ENCODE data around the gene PRAC1.
A peak's percentile ranks its signal among the peaks of the same experiment; 100 is the strongest.

PRAC1 gene

DNA sequence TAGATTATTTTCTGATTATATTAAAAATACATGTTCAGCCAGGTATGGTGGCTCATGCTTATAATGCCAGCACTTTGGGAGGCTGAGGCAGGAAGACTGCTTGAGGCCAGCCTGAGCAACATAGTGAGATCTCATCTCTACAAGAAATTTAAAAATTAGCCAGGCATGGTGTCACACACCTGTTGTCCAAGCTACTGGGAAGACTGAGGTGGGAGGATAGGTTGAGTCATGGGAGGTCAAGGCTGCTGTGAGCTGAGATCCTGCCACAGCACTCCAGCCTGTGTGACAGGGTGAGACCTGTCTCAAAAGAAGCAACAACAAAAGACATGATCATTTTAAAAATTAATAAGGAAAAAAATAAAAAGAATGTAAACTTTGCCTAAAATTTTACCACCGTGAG lies 40.7 kb downstream of the PRAC1 start:
- TF ChIP-seq, protein P1, sequence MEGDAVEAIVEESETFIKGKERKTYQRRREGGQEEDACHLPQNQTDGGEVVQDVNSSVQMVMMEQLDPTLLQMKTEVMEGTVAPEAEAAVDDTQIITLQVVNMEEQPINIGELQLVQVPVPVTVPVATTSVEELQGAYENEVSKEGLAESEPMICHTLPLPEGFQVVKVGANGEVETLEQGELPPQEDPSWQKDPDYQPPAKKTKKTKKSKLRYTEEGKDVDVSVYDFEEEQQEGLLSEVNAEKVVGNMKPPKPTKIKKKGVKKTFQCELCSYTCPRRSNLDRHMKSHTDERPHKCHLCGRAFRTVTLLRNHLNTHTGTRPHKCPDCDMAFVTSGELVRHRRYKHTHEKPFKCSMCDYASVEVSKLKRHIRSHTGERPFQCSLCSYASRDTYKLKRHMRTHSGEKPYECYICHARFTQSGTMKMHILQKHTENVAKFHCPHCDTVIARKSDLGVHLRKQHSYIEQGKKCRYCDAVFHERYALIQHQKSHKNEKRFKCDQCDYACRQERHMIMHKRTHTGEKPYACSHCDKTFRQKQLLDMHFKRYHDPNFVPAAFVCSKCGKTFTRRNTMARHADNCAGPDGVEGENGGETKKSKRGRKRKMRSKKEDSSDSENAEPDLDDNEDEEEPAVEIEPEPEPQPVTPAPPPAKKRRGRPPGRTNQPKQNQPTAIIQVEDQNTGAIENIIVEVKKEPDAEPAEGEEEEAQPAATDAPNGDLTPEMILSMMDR (IDR thresholded peaks at IDR 0.05; ENCODE audit: insufficient read depth, low read length, poor library complexity, severe bottlenecking): no peak
- H3K36me3 ChIP-seq (ENCODE audit: control insufficient read depth, insufficient read depth, low read length): no peaks in the 10 kb centered on the region
- no peak for DNase-seq (ENCODE audit: extremely low read depth, insufficient read length)
- H3K4me3 ChIP-seq (replicated peaks; ENCODE audit: low read depth, low read length): no peak overlapping the region
- H3K27me3 ChIP-seq (replicated peaks; ENCODE audit: control insufficient read depth, insufficient read depth, low read length): no peaks in the 10 kb centered on the region; the same call in 1 of the 2 replicates

DNA sequence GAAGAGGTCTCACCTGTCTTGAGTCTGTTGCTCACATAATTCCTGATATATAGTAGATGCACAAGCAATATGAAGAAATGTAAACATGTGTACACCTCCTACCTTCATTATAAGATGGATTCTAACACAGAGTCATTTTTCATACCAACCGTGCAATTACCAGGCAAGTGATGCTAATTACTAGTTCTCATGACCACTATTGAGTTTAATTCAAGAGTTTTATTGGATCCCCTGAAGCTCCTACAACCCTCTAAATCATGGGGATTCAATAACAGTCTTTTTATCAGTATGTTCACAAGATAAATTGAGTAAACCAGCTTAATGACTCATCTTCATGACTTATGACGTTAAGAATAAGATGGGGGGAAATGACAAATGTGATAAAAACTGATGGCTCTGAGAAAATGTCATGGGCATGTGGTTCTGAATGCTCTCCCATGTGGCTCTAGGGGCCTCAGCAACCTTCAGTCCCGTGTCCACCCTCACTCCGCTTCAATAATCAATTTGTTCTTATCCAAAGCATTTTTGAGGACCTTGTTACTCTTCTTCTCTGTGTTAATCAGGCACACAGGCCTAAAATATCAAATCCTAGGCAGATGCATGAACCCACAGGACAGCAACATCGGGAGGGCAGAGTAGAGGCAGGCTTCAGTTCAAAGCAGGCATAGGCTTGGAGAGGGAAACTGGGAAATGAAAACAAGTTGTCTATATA lies 42.8 kb downstream of the PRAC1 start:
- DNase-seq (ENCODE audit: extremely low read depth, insufficient read length): no peak
- peak overlapping the region; percentile 43 for H3K4me3 ChIP-seq (replicated peaks; ENCODE audit: low read depth, low read length)
- H3K27me3 ChIP-seq (replicated peaks; ENCODE audit: control insufficient read depth, insufficient read depth, low read length): no peaks in the 10 kb centered on the region; the same call in 1 of the 2 replicates
- TF ChIP-seq, protein P1 (IDR thresholded peaks at IDR 0.05; ENCODE audit: insufficient read depth, low read length, poor library complexity, severe bottlenecking): no peak
- H3K36me3 ChIP-seq (ENCODE audit: control insufficient read depth, insufficient read depth, low read length): no peaks in the 10 kb centered on the region

DNA sequence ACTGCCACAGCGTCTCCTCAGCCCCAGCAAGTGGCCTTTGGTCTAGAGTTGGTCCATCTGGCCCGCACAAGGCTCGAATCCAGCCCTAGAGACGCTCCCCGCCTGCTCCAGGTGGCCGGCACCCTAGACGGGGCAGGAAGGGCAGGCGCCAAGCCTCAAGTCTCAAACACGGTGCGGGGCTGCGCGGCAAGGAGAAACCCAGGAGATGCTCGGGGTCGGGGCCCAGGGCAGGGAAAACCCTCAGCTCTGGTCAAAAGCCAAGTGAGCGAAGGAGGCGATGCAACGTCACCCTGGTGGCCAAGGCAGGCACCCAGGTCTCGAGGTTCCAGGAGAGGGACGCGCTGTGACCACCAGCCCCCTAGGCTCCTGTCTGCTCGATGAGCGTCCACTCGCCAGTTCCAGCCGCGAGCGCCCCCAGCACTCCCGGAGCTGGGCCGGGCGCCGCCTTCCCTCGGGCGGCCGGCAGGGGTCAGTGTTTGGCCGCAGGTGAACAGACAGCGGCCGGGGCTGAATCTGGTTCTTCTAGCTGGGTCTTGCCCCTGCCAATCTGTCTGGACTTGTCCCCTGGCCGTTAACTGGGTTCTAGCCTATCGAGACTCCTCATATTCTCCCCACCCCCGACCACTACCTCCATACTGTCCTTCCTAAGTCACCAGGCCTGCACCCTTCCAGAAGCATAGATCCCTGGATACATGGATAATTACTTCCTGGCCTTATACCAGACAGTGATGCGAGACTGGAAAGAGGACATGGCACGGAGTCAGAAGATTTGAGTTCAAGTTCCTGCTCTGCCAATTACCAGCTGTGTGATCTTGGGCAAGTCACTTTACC lies 44.0 kb downstream of the PRAC1 start:
- H3K27me3 ChIP-seq (replicated peaks; ENCODE audit: control insufficient read depth, insufficient read depth, low read length): no peaks in the 10 kb centered on the region; the same call in 1 of the 2 replicates
- no peaks in the 10 kb centered on the region for H3K36me3 ChIP-seq (ENCODE audit: control insufficient read depth, insufficient read depth, low read length)

DNA sequence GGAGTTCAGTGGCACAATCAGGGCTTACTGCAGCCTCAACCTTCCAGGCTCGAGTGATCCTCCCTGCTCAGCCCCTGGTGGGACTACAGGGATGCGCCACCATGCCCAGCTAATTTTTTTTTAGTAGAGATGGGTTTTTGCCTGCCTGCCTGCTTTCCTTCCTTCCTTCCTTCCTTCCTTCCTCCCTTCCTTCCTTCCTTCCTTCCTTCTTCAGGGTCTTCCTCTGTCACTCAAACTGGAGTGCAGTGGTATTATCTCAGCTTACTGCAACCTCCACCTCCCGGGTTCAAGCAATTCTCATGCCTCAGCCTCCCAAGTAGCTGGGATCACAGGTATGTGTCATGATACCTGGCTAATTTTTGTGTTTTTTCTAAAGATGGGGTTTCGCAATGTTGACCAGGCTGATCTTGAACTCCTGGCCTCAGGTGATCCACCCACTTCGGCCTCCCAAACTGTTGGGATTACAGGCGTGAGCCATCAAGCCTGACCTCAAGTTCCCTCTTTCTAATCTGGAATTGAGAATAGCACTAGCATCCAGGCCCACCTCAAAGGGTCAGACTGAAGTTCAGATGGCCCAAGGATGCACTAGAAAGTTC lies 45.3 kb downstream of the PRAC1 start:
- TF ChIP-seq, protein P1 (IDR thresholded peaks at IDR 0.05; ENCODE audit: insufficient read depth, low read length, poor library complexity, severe bottlenecking): no peak
- no peak for DNase-seq (ENCODE audit: extremely low read depth, insufficient read length)
- H3K36me3 ChIP-seq (ENCODE audit: control insufficient read depth, insufficient read depth, low read length): no peaks in the 10 kb centered on the region
- no peak overlapping the region for H3K4me3 ChIP-seq (replicated peaks; ENCODE audit: low read depth, low read length)
- no peaks in the 10 kb centered on the region; the same call in 1 of the 2 replicates for H3K27me3 ChIP-seq (replicated peaks; ENCODE audit: control insufficient read depth, insufficient read depth, low read length)

More for the DNA sequence above, 44.0 kb downstream of the PRAC1 start:
- TF ChIP-seq, protein P1 (IDR thresholded peaks at IDR 0.05; ENCODE audit: insufficient read depth, low read length, poor library complexity, severe bottlenecking): peak; percentile 99
- peak overlapping the region; percentile 43 for H3K4me3 ChIP-seq (replicated peaks; ENCODE audit: low read depth, low read length)
- peak; percentile 74 for DNase-seq (ENCODE audit: extremely low read depth, insufficient read length)

DNA sequence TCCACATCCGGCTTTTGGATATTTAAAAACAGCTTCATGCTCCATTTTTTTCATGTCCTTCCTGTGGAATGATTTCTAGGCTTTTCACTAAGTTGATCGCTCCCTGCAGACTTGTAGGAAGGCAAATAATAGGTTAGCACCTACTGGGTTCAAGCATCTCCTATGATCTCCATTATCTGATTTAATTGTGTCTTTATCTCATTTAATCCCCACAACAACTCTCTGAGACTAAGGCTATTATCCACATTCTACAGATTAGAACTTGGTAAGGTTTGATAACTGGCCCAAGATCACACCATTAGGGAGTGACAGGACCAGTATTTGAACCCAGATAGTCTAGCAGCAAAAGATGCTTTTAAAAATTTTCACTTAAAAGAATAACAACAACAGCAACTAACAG lies 50.0 kb downstream of the PRAC1 start:
- no peak for DNase-seq (ENCODE audit: extremely low read depth, insufficient read length)
- Histone ChIP-seq H3K36me3 (ENCODE audit: control insufficient read depth, insufficient read depth, low read length) (no peaks in the 10 kb centered on the region), H3K27me3 (replicated peaks; ENCODE audit: control insufficient read depth, insufficient read depth, low read length) (no peaks in the 10 kb centered on the region), H3K4me3 (replicated peaks; ENCODE audit: low read depth, low read length) (no peak overlapping the region)
- TF ChIP-seq, protein P1 (IDR thresholded peaks at IDR 0.05; ENCODE audit: insufficient read depth, low read length, poor library complexity, severe bottlenecking): no peak
